Limb (tissue), 2 donors: ENCODE measurements around the gene GNB3.

ENCODE experiments used
- DNase-seq, 2 donors: peaks; one replicate each; pipeline ENCODE4 v3.0.0-alpha.2; 2016; ENCODE audit errors: extremely low spot score in 2 of 2

Gene GNB3

GRCh38 chr12:6823182-6824084 lies 17.3 kb upstream of the GNB3 start:
- no peak for DNase-seq

- no peak for DNase-seq
Observed at GRCh38 chr12:6824085-6824775, 16.5 kb upstream of the GNB3 start.

GRCh38 chr12:6824901-6825381 lies 15.8 kb upstream of the GNB3 start:
- DNase-seq = peak in 1 of 2 donors; percentile 38

GRCh38 chr12:6825398-6826124 lies 15.2 kb upstream of the GNB3 start:
- DNase-seq = peak; percentile 91 to 93

GRCh38 chr12:6826125-6826733 lies 14.5 kb upstream of the GNB3 start:
- no peak for DNase-seq

- peak in 1 of 2 donors; percentile 37 for DNase-seq
Observed at GRCh38 chr12:6826734-6827436, 13.8 kb upstream of the GNB3 start.

GRCh38 chr12:6827437-6827911 lies 13.3 kb upstream of the GNB3 start:
- DNase-seq = peak; percentile 82 to 87

GRCh38 chr12:6827982-6828780 lies 12.5 kb upstream of the GNB3 start, which contains the start of gene P3H3:
Gene P3H3, plus strand, starts transcription at chr12:6828407. Its CDS starts 34 bp downstream, at chr12:6828441.
- peak; percentile 62 to 83 for DNase-seq

- DNase-seq = peak; percentile 54 to 84
Observed at GRCh38 chr12:6828781-6829535, 11.8 kb upstream of the GNB3 start.

- DNase-seq = peak in 1 of 2 donors; percentile 35
Observed at GRCh38 chr12:6829536-6830220, 11.0 kb upstream of the GNB3 start.

GRCh38 chr12:6830286-6830890 lies 10.3 kb upstream of the GNB3 start:
- DNase-seq = no peak

GRCh38 chr12:6830999-6831398 lies 9.7 kb upstream of the GNB3 start:
- DNase-seq = no peak

- DNase-seq = no peak
Observed at GRCh38 chr12:6831450-6831995, 9.2 kb upstream of the GNB3 start.

- DNase-seq = no peak
Observed at GRCh38 chr12:6832125-6832524, 8.6 kb upstream of the GNB3 start.

GRCh38 chr12:6833189-6833890 lies 7.4 kb upstream of the GNB3 start:
- no peak for DNase-seq

- DNase-seq = no peak
Observed at GRCh38 chr12:6834254-6834653, 6.5 kb upstream of the GNB3 start.

- DNase-seq = no peak
Observed at GRCh38 chr12:6834873-6835272, 5.9 kb upstream of the GNB3 start.
